HUDEP-2 (cell line): ENCODE results near the gene MAB21L4.

ENCODE experiments used
- DNase-seq, 76 experiments: peaks; one replicate each; lab custom pipeline; 2025; ENCODE audit not compliant: unreplicated experiment in 76 of 76; lab: John Stamatoyannopoulos, UW

The MAB21L4 gene

DNA sequence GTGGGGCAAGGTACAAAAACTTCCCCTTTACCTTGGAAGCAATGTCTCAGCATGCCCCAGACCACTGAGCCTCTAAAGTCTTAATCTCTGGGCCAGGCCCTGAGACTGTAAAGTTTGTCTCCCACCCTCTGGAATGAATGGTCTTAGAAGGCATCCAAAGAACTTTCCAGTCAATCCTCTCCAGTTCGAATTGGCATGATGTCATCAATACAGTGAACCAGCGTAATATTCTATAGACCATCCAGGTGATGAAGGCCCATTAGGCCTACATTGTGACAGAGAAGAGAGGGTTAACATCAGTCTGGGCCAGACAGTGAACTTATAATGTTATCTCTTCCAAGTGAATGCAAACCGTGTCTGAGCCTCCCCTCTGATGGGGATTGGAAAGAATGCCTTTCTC, 11.2 kb downstream of the MAB21L4 start:
- DNase-seq: no peak

GRCh38 chr2:240884221-240884620, 11.7 kb downstream of the MAB21L4 start:
- DNase-seq: no peak

DNA sequence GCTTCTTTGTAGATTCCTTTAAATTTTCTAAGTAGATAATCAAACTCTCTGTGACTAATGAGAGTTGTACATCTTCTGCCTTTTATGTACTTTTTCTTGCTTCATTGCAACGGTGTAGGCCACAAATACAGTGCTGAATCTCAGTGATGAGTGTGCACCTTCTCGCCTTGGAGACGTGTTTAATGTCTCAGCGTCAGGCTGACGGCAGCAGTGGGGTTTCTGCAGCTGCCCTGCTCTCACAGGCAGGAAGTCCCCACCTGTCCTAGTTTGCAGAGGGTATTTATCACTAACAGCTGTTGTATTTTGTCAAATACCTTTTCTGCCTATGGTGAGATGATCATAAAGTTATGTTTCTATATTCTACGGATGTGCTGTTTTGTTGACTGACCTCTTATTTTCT, 14.0 kb downstream of the MAB21L4 start:
- DNase-seq: no peak

- no peak for DNase-seq
Observed at GRCh38 chr2:240879105-240879504, 16.9 kb downstream of the MAB21L4 start.

GRCh38 chr2:240878341-240878936, 17.5 kb downstream of the MAB21L4 start:
- DNase-seq: no peak

DNA sequence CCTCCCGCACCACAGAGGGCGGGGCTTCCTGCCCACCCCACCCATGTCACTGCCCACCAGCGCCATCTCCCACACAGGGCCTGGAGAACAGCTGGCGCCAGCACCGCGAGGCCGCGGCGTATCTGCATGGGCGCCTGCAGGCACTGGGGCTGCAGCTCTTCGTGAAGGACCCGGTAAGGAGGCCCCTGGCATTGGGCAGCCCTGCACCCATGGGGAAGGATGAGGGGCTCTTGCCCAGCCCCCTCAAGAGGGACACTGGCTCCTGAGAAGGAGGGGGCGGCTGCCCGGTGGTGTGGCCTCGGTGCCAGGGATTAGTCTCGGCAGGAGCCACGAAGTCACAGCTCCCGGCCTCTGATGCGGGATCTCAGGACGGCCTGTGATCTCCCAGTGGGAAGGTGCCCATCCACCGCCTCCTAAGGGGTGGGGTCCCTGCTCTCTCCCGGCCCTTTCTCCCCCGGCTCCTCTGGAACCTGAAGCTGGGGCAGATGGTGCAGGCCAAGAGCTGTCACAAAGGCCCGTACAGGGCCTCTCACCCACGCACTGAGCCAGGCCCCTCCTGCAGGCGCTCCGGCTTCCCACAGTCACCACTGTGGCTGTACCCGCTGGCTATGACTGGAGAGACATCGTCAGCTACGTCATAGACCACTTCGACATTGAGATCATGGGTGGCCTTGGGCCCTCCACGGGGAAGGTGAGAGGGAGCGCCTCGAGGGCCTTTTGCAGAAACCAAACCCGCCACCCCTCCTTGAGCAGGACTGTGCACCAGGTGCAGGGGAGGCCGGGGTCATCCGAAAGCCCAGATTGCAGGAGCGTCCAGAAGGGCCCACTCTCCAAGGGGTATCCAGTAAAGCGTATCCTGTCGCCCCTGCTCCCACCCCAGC, 18.3 kb downstream of the MAB21L4 start:
- DNase-seq: no peak

DNA sequence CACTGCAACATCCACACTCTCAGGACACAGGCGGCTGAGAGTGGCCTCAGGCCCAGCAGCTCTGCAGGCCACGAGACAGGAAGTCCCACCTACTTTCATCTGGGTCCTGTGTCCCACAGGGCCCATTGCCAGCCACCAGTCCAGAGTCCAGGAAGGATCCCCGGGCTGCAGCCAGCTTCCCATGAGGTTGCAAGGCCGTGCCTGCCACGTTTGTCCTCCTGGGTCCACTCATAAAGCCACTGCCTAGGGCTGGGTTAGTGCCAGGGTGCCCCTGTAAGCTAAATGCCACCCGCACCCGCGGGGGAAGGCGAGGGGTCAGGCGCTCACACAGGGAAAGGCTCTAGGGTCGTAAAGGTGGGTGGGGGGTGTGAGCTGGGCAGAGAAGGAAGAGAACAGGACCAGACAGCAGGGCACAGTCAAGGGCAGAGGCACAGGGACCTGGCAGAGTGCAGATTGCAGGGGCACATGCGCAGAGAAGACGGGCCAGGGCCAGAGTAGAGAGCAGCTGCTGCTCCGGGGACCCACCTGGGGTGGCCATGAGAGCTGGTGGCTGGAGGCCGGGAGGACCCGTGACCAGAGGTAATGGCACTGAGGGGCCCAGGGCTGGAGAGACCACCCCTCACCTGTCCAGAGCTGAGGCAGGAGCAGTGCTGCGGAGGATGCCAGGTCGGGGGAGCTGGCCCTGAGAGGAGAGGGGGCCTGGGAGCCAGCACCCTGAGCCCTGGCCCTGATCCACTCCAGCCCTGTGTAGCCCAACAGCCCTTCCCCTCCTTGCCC, 19.3 kb downstream of the MAB21L4 start:
- DNase-seq: no peak

GRCh38 chr2:240876035-240876474, 19.9 kb downstream of the MAB21L4 start:
- DNase-seq: no peak

GRCh38 chr2:240875228-240876034, 20.5 kb downstream of the MAB21L4 start:
- DNase-seq: no peak

- DNase-seq: no peak
Observed at GRCh38 chr2:240874715-240875227, 21.2 kb downstream of the MAB21L4 start.

DNA sequence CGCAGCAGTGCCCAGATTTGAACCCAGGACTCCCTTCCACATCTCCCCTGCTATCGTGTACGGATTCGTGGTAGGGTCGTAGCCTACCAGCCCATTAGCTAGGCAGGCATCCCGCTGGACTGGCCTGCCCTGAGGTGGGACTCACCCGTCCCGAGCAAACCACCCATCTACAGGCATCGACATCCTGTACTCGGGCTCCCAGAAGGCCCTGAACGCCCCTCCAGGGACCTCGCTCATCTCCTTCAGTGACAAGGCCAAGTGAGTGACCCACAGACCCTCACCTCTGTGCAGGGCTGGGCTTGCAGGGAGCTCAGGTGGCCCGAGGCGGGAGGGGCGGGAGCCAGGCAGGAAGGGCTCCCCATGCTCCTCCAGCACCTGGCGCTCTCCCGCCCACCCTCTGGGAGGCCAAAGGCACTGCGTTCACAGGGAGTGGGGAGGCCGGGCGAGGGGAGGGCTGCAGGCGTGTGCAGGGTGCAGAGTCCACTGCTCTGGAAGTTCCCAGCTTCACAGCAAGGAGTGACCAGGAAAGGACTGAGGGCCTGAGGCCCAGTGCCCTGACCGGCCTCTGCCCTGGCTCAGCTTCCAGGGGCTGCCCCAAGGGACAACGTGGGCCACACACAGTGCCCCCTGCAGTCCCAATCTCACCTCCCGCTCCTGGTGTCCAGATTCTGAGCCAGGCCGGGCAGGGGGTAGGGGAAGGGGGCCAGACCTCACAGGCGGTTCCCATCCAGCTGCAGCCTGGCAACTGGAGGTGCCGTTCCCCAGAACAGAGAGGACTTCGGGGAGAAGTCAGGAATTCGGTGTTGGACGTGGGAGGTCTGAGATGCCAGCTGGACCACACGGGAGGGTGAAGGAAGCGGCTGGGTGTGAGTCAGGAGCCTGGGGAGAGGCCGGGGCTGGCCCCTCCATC, 21.9 kb downstream of the MAB21L4 start:
- no peak for DNase-seq

GRCh38 chr2:240873098-240873788, 22.7 kb downstream of the MAB21L4 start:
- DNase-seq: no peak

GRCh38 chr2:240872317-240873097, 23.4 kb downstream of the MAB21L4 start:
- DNase-seq: no peak

DNA sequence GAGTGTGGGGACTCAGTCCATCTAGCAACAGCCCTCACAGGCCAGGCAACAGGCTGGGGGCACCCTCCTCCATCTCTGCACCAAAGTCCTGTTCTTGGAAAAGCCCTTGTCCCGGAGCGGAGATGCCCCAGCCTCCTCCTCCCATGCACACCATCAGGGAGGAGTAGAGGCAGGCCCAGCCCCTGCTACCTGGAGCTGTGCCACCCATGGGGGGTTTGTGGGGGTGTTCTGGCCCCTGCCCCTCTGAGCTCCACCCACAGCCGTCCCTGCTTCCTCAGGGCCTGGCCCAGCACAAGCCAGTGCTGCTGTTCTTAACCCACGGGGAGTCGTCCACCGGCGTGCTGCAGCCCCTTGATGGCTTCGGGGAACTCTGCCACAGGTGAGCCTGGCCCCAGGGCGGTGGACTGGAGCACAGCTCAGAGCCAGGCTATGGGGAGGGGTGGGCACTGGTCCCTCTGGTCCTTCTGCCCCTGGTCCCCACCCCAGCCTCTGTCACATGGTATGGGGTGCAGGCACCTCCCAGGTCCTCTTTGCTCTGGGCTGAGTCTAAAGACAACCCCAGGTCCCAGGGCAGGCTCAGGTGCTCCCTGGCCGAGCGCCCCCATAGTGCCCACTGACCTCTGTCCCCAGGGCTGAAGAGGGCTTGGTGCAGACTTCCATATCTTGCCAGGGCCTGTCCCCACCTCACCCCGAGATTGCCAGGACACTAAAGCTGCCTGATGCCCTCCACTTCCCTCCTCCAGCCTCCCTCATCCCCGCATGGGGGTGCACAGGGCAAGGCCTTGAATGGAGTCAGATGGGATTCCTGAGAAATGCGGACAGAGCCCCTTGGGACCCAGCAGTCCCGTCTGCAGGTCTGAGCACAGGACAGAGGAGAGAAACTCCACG, 24.6 kb downstream of the MAB21L4 start:
- no peak for DNase-seq

GRCh38 chr2:240869956-240870875, 25.7 kb downstream of the MAB21L4 start:
- no peak for DNase-seq
